GM21619 (cell line): ENCODE measurements around the gene SMAD4.
"Not testable (repeated sequence)": the region's sequence is repeated elsewhere in the genome, so short reads cannot be mapped to it uniquely, and the experiment has no call there.

Experiments used
- ATAC-seq: cut with Tn5 transposase; IDR thresholded peaks from one replicate; pipeline ENCODE4 v1.9.1; 2021; ENCODE audit not compliant: unreplicated experiment

Gene SMAD4

DNA sequence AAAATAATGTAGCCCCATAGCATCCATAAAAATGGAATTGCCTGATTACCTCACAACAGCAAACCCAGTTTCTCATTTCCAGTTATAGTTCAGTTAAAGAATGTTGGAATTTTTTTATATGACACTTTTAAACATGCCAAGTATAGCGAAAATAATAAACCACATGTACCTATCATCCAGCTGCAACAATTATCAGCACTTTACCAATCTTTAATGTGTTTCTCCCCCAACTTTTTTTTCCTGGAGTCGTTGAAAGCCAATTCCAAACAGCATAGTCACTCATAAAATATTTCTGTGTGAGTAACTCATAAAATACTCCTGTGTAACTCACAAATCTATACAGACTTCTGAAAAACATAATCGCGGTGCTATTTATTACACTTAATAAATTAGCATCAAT is 38.1 kb downstream of the SMAD4 start:
- no peak for ATAC-seq

DNA sequence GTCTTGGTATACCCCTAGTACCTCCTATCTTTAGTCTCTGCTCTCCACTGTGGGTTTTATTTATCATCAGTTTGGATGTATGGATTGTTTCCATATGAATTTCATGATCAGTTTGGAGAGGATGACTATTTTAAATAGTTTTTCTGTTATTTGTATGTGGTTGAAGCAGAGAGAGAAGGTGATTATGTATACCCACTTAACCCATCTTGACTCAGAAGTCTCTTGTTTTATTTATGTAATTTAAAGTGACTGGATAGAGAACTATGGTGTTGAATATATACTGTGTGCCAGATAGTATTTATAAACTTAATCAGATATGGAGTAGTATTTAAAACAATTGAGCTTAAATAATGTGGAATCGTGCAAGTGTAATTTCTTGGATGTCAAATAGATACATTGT is 39.9 kb downstream of the SMAD4 start:
- ATAC-seq = no peak

GRCh38 chr18:51070545-51070944 is 40.5 kb downstream of the SMAD4 start:
- ATAC-seq = no peak

DNA sequence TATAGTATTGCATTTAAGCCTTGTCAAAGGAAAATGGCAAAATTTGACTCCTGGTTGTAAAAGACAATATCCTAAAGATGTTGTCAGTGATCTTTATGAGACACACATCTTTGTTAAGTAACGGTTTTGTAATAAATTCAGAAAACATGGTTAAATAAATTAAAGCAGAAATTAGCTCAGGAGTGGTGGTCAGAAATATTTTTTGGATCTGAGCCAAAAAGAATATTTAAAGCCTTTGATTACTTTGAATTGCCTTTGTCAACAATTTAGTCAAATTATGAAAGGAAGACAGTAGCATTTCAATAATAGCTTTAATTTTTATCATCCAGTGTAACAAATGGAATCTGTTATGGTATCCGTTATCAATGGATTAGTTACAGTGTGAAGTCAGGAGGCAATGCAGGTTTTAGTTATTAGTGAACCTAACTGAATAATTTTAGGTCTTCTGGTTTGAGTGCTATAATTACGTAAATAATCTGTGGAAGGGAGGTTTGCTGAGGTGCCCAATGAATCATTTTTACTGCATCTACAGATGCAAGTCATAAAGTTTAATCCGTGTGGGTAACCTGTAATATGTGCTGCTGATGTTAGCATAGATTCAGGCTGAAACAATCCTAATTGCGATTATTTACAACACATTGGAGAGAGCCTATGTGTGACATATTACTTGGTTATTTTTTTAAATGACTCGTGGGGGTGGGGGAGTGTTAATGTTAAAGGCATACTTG is 42.7 kb downstream of the SMAD4 start:
- ATAC-seq = no peak

GRCh38 chr18:51074605-51075004 is 44.6 kb downstream of the SMAD4 start:
- peak; percentile 71 for ATAC-seq

- ATAC-seq = no peak
Observed at GRCh38 chr18:51076503-51076902, 46.5 kb downstream of the SMAD4 start.

GRCh38 chr18:51077217-51077616 is 47.2 kb downstream of the SMAD4 start:
- peak; percentile 74 for ATAC-seq

- no peak for ATAC-seq
Observed at GRCh38 chr18:51078026-51078425, 48.0 kb downstream of the SMAD4 start.

DNA sequence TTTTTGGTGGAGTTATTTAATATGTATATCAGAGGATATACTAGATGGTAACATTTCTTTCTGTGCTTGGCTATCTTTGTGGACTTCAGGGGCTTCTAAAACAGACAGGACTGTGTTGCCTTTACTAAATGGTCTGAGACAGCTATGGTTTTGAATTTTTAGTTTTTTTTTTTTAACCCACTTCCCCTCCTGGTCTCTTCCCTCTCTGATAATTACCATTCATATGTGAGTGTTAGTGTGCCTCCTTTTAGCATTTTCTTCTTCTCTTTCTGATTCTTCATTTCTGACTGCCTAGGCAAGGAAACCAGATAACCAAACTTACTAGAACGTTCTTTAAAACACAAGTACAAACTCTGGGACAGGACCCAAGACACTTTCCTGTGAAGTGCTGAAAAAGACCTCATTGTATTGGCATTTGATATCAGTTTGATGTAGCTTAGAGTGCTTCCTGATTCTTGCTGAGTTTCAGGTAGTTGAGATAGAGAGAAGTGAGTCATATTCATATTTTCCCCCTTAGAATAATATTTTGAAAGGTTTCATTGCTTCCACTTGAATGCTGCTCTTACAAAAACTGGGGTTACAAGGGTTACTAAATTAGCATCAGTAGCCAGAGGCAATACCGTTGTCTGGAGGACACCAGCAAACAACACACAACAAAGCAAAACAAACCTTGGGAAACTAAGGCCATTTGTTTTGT is 52.7 kb downstream of the SMAD4 start:
- ATAC-seq = peak; percentile 76

DNA sequence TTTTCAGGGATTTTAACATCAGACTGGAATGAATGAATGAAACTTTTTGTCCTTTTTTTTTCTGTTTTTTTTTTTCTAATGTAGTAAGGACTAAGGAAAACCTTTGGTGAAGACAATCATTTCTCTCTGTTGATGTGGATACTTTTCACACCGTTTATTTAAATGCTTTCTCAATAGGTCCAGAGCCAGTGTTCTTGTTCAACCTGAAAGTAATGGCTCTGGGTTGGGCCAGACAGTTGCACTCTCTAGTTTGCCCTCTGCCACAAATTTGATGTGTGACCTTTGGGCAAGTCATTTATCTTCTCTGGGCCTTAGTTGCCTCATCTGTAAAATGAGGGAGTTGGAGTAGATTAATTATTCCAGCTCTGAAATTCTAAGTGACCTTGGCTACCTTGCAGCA is 53.4 kb downstream of the SMAD4 start:
- no peak for ATAC-seq

GRCh38 chr18:51088410-51088809 is 58.4 kb downstream of the SMAD4 start:
- ATAC-seq = no peak

DNA sequence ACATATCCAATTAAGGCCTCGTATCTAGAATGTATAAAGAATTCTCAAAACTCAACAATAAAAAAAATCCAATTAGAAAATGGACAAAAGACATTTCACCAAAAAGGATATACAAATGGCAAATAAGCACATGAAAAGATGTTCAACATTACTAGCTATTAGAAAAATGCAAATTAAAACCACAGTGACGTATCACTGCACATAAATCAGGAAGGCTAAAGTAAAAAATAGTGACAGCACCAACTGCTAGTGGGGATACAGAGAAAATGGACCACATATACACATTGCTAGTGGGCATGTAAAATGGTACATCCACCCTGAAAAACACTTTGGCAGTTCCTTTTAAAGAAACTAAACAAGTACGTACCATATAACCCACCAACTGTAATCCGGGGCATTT is 59.7 kb downstream of the SMAD4 start:
- no peak for ATAC-seq

DNA sequence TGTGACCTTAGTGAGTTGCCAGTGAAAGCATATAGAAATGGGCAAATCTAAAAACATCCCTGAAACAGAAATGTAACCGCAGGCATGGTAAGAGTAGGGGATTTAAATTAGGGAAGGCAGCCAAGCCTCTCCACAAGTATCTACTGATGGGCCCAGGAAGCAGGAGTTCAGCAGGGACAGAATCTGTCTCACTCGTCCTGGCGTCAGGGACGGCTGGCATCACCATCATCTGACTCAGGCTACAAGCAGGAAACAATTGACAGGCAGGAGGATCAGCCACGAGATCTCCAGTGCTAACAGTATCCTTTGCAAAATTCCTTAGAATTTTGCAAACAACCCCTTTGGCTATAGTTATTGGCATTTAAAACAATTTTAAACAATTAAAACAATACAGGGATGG is 61.3 kb downstream of the SMAD4 start:
- ATAC-seq = no peak

DNA sequence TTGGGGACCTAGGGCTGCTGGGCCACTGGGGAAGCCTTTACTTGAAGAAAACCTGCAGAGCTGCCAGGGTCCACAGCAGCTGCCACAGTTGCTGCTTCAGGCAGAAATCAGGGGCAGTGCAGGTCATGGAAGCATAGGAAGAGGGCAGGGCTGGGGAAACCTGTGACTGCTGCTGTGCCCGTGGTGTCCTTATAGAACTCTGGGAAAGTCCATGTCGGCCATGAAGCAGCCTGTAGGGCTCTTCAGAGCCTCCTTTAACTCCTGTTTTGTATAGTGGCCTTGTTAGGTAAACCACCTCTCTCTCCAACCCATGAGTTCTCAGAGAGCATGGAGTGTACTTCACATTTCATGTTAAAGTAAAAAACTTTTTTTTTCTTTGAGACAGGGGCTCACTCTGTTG is 62.1 kb downstream of the SMAD4 start:
- ATAC-seq = no peak

DNA sequence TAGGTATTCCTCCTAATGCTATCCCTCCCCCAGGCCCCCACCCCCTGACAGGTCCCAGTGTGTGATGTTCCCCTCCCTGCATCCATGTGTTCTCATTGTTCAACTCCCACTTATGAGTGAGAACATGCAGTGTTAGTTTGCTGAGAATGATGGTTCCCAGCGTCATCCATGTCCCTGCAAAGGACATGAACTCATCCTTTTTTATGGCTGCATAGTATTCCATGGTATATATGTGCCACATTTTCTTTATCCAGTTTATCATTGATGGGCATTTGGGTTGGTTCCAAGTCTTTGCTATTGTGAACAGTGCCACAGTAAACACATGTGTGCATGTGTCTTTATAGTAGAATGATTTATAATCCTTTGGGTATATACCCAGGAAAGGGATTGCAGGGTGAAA is 63.0 kb downstream of the SMAD4 start:
- ATAC-seq = not testable (repeated sequence)

DNA sequence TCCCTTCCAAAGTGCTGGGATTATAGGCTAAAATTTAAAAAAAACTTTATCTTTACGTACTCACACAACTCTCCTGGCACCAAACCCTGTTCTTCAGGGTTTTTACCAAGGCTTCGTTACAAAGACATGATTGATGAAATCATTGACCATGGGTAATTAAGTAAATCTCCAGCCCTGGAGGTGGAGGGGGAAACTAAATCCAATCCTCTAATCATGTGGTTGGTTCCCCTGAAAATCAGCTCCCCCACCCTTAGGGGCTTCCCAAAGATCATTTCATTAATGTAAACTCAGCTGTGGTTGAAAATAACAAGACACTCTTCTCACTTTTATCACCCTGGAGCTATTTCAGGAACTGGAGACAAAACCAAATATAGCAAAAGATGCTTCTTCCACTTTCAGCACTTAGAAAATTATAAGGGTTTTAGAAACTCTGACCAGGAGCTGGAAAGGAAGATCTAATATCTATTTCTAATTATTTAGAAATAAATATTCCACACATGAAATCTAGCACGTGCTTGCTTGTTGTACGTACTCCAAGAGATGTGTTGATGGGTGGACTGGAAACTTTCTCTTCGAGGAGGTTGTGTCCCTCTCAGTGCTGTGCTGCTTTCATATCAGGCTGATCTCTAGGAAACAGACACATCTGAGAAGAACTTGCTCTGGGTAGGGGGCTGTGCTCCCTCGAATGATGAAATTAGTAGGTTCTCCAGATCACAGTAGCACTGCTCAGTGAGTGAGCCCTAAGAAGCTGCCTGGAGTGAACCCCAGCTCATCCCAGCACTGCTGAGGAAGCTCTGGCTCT is 67.2 kb downstream of the SMAD4 start:
- ATAC-seq = no peak

- ATAC-seq = no peak
Observed at GRCh38 chr18:51098082-51098481, 68.1 kb downstream of the SMAD4 start.

GRCh38 chr18:51098513-51098912 is 68.5 kb downstream of the SMAD4 start:
- ATAC-seq = no peak

GRCh38 chr18:51100385-51101120 is 70.5 kb downstream of the SMAD4 start:
- ATAC-seq = no peak

- ATAC-seq = no peak
Observed at GRCh38 chr18:51107082-51107481, 77.1 kb downstream of the SMAD4 start.

DNA sequence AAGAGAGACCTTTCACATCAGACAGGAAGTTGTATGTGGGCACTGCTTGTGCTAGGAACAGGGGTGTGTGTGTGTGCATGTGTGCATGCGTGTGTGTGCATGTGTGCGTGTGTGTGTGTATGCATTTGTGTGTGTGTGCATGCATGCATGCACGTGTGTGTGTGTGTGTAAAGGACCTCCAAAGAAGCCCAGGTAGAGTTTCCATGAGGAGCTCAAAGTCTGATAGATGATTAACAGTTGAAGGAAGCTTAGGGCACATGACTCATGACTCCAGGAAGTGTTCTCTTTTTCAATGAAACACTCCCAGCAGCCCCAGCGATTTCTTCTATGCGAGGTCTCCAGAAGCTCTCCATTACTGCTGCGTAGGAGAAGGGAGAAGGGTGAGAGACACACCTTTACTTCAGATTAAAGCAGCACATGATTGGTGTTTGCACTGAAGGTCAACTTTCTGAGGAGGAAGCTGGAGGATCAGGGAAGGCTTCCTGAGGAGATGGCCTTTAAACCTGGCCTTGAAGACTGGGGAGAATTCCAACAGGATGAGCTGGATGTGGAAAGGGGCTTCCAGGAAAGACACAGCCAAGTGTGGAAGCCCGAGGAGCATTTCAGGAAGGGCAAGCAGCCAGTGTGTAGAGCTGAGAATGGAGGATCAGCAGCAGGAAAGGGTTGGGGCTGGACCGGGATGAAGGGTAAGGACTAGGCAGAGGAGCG is 77.7 kb downstream of the SMAD4 start:
- no peak for ATAC-seq
